CD4-positive, alpha-beta memory T cell (primary cell): ENCODE measurements around the gene SLC39A12. TPM values are rescaled to one million over a fixed set of nuclear protein-coding genes. Genes with fewer than 3 reads are reported as not detected.

Experiments
- CTCF ChIA-PET: fragments of 350-600 bp; sonication (Branson Sonifier 250); formaldehyde crosslinking; loops from one replicate; lab custom pipeline; 2021; ENCODE audit warnings: inconsistent platforms; ENCODE audit not compliant: partially characterized antibody; lab: Charles Lee
- POLR2A ChIA-PET: fragments of 350-600 bp; sonication (Branson Sonifier 250); formaldehyde crosslinking; loops from one replicate; lab custom pipeline; 2021; ENCODE audit not compliant: partially characterized antibody; lab: Charles Lee
- DNase-seq, 5 donors: peaks; one replicate each; pipeline versions ENCODE4 v3.0.0 to v3.0.0-alpha.2; 2020 to 2022; ENCODE audit warnings: mixed read lengths in 1 of 5
- H3K27ac ChIP-seq: one replicate; pipeline ENCODE4 v1.7.0; 2013; ENCODE audit warnings: low read depth, low read length
- H3K27me3 ChIP-seq: 2 replicates; pipeline ENCODE4 v1.7.0; 2013; ENCODE audit warnings: mild to moderate bottlenecking, low read length, moderate library complexity; ENCODE audit not compliant: insufficient read depth
- H3K36me3 ChIP-seq: 2 replicates; pipeline ENCODE4 v1.7.0; 2013; ENCODE audit warnings: mild to moderate bottlenecking, low read length, moderate library complexity; ENCODE audit not compliant: insufficient read depth
- H3K4me1 ChIP-seq: 2 replicates; pipeline ENCODE4 v1.7.0; 2013; ENCODE audit warnings: mild to moderate bottlenecking, low read length, moderate library complexity; ENCODE audit not compliant: insufficient read depth
- H3K4me3 ChIP-seq, 2 donors: one replicate each; pipeline ENCODE4 v1.7.0; 2013; ENCODE audit warnings: low read length in 2 of 2, mild to moderate bottlenecking in 1 of 2
- H3K9me3 ChIP-seq, 2 donors: one replicate each; pipeline ENCODE4 v1.7.0; 2013; ENCODE audit warnings: low read length in 2 of 2, control low read depth in 1 of 2; ENCODE audit not compliant: control insufficient read depth in 1 of 2
- H3K27ac Mint-ChIP-seq, 7 donors: one replicate each; pipeline ENCODE4 v1.8.0; 2020 to 2021; ENCODE audit warnings: mixed read lengths in 7 of 7, mild to moderate bottlenecking in 6 of 7, inconsistent platforms in 3 of 7, moderate library complexity in 3 of 7
- H3K27me3 Mint-ChIP-seq, 2 donors: one replicate each; pipeline ENCODE4 v1.8.0; 2020 to 2021; ENCODE audit warnings: mixed read lengths in 2 of 2
- H3K36me3 Mint-ChIP-seq, 2 donors: one replicate each; pipeline ENCODE4 v1.8.0; 2020 to 2021; ENCODE audit warnings: mixed read lengths in 2 of 2, inconsistent platforms in 1 of 2, mild to moderate bottlenecking in 1 of 2
- H3K4me1 Mint-ChIP-seq, 4 donors: one replicate each; pipeline ENCODE4 v1.8.0; 2020 to 2021; ENCODE audit warnings: mixed read lengths in 4 of 4, mild to moderate bottlenecking in 1 of 4
- H3K4me3 Mint-ChIP-seq, 8 donors: one replicate each; pipeline ENCODE4 v1.8.0; 2020 to 2021; ENCODE audit warnings: mixed read lengths in 8 of 8, mild to moderate bottlenecking in 7 of 8, moderate library complexity in 6 of 8, inconsistent platforms in 3 of 8
- H3K9me3 Mint-ChIP-seq, 8 donors: one replicate each; pipeline ENCODE4 v1.8.0; 2020 to 2021; ENCODE audit warnings: mixed read lengths in 8 of 8, mild to moderate bottlenecking in 5 of 8, inconsistent platforms in 3 of 8, moderate library complexity in 1 of 8
- intact Hi-C: fragments of 100-400 bp; cut with micrococcal nuclease; formaldehyde crosslinking; loops from one replicate; pipeline ENCODE4 v1.15.1; 2023
- polyA plus RNA-seq, 2 donors: library from polyadenylated mRNA; unstranded; fragments of 300-500 nt; fragmentation: Illumina TruSeq; gene quantifications; one replicate each; pipeline ENCODE4 v1.2.3, GENCODE V29; 2021
- total RNA-seq, 2 experiments: library from RNA; stranded (reverse); gene quantifications; one replicate each; pipeline ENCODE4 v1.2.3, GENCODE V29; 2021

SLC39A12 gene
- total and polyA plus RNA-seq, 4 experiments from 2014 or later, result not detected

- peaks cover 0 to 8% (median 4%) of the 10 kb centered on the region in 8 donors for H3K9me3 Mint-ChIP-seq
- intact Hi-C loops, result no loop called here
- H3K4me1 Mint-ChIP-seq, result no peaks in the 10 kb centered on the region
- H3K27me3 ChIP-seq, result no peaks in the 10 kb centered on the region
- no peak overlapping the region for H3K27ac ChIP-seq
- H3K27me3 Mint-ChIP-seq, result no peaks in the 10 kb centered on the region
- H3K4me3 Mint-ChIP-seq, result no peak overlapping the region
- ChIA-PET CTCF (no interaction called here), POLR2A (no interaction called here)
- no peaks in the 10 kb centered on the region for H3K9me3 ChIP-seq
- no peak for DNase-seq
- H3K4me1 ChIP-seq, result no peaks in the 10 kb centered on the region
- H3K36me3 ChIP-seq, result no peaks in the 10 kb centered on the region
- H3K36me3 Mint-ChIP-seq, result no peaks in the 10 kb centered on the region
- H3K27ac Mint-ChIP-seq, result no peak overlapping the region
- H3K4me3 ChIP-seq, result no peak overlapping the region
These were observed 108.3 kb downstream of the SLC39A12 start for GRCh38 chr10:18059826-18060559.

- H3K4me1 ChIP-seq, result no peaks in the 10 kb centered on the region
- Mint-ChIP-seq H3K27me3 (peaks cover 0 to 3% of the 10 kb centered on the region in 2 donors), H3K4me1 (no peaks in the 10 kb centered on the region), H3K36me3 (no peaks in the 10 kb centered on the region), H3K9me3 (peaks cover 0 to 4% (median under 1%) of the 10 kb centered on the region in 8 donors), H3K4me3 (no peak overlapping the region), H3K27ac (no peak overlapping the region)
- ChIA-PET POLR2A (no interaction called here), CTCF (no interaction called here)
- no peaks in the 10 kb centered on the region for H3K36me3 ChIP-seq
- no peak overlapping the region for H3K4me3 ChIP-seq
- intact Hi-C loops, result loop anchor here (5.0 kb wide), 1 partner anchor 1405 kb away; no protein-coding TSS in a partner anchor
- H3K27ac ChIP-seq, result no peak overlapping the region
- no peak for DNase-seq
- H3K9me3 ChIP-seq, result no peaks in the 10 kb centered on the region
- H3K27me3 ChIP-seq, result no peaks in the 10 kb centered on the region
These were observed 115.2 kb downstream of the SLC39A12 start for GRCh38 chr10:18066947-18067346.

- Histone ChIP-seq H3K4me1 (no peaks in the 10 kb centered on the region), H3K9me3 (no peaks in the 10 kb centered on the region), H3K27me3 (no peaks in the 10 kb centered on the region), H3K27ac (no peak overlapping the region), H3K36me3 (no peaks in the 10 kb centered on the region), H3K4me3 (no peak overlapping the region)
- peaks cover 0 to 4% (median 0%) of the 10 kb centered on the region in 8 donors for H3K9me3 Mint-ChIP-seq
- POLR2A ChIA-PET, result no interaction called here
- intact Hi-C loops, result loop anchor here (5.0 kb wide), 1 partner anchor 1404 kb away; no protein-coding TSS in a partner anchor
- no peaks in the 10 kb centered on the region for H3K36me3 Mint-ChIP-seq
- no peak overlapping the region for H3K4me3 Mint-ChIP-seq
- H3K27ac Mint-ChIP-seq, result no peak overlapping the region
- H3K27me3 Mint-ChIP-seq, result peaks cover 0 to 3% of the 10 kb centered on the region in 2 donors
- CTCF ChIA-PET, result no interaction called here
- H3K4me1 Mint-ChIP-seq, result no peaks in the 10 kb centered on the region
- no peak for DNase-seq
These were observed 116.7 kb downstream of the SLC39A12 start for GRCh38 chr10:18068401-18068800.

- H3K4me1 Mint-ChIP-seq, result no peaks in the 10 kb centered on the region
- no peak for DNase-seq
- H3K27me3 Mint-ChIP-seq, result peaks cover 0 to 3% of the 10 kb centered on the region in 2 donors
- H3K36me3 Mint-ChIP-seq, result no peaks in the 10 kb centered on the region
- H3K27me3 ChIP-seq, result no peaks in the 10 kb centered on the region
- no peak overlapping the region for H3K4me3 Mint-ChIP-seq
- POLR2A ChIA-PET, result no interaction called here
- intact Hi-C loops, result no loop called here
- no peaks in the 10 kb centered on the region for H3K9me3 ChIP-seq
- H3K27ac ChIP-seq, result no peak overlapping the region
- H3K36me3 ChIP-seq, result no peaks in the 10 kb centered on the region
- H3K27ac Mint-ChIP-seq, result no peak overlapping the region
- peaks cover 0 to 4% (median 0%) of the 10 kb centered on the region in 8 donors for H3K9me3 Mint-ChIP-seq
- CTCF ChIA-PET, result no interaction called here
- H3K4me3 ChIP-seq, result no peak overlapping the region
- H3K4me1 ChIP-seq, result no peaks in the 10 kb centered on the region
These were observed 119.9 kb downstream of the SLC39A12 start for GRCh38 chr10:18071591-18071990.

- Mint-ChIP-seq H3K9me3 (peaks cover 0 to 4% (median 0%) of the 10 kb centered on the region in 8 donors), H3K4me3 (no peak overlapping the region), H3K27me3 (peaks cover 0 to 3% of the 10 kb centered on the region in 2 donors), H3K36me3 (no peaks in the 10 kb centered on the region), H3K4me1 (no peaks in the 10 kb centered on the region), H3K27ac (no peak overlapping the region)
- no peaks in the 10 kb centered on the region for H3K4me1 ChIP-seq
- intact Hi-C loops, result no loop called here
- no peaks in the 10 kb centered on the region for H3K9me3 ChIP-seq
- CTCF ChIA-PET, result no interaction called here
- DNase-seq, result no peak
- no peaks in the 10 kb centered on the region for H3K36me3 ChIP-seq
- no peaks in the 10 kb centered on the region for H3K27me3 ChIP-seq
- no peak overlapping the region for H3K4me3 ChIP-seq
- H3K27ac ChIP-seq, result no peak overlapping the region
- POLR2A ChIA-PET, result no interaction called here
These were observed 121.6 kb downstream of the SLC39A12 start for GRCh38 chr10:18073314-18073713.

- Mint-ChIP-seq H3K4me3 (no peak overlapping the region), H3K36me3 (no peaks in the 10 kb centered on the region), H3K27me3 (peaks cover 0 to 3% of the 10 kb centered on the region in 2 donors), H3K9me3 (peaks cover 0 to 3% (median 0%) of the 10 kb centered on the region in 8 donors), H3K4me1 (no peaks in the 10 kb centered on the region), H3K27ac (no peak overlapping the region)
- ChIA-PET POLR2A (no interaction called here), CTCF (interaction anchor here (0.5 kb wide), 1 partner anchor 1691 kb away, joined by 3 read pairs; no protein-coding TSS in a partner anchor)
- H3K27me3 ChIP-seq, result no peaks in the 10 kb centered on the region
- no peaks in the 10 kb centered on the region for H3K9me3 ChIP-seq
- H3K4me1 ChIP-seq, result no peaks in the 10 kb centered on the region
- intact Hi-C loops, result no loop called here
- no peak for DNase-seq
- H3K36me3 ChIP-seq, result no peaks in the 10 kb centered on the region
- H3K4me3 ChIP-seq, result no peak overlapping the region
- H3K27ac ChIP-seq, result no peak overlapping the region
These were observed 124.2 kb downstream of the SLC39A12 start for GRCh38 chr10:18075881-18076280.

- H3K27ac Mint-ChIP-seq, result no peak overlapping the region
- POLR2A ChIA-PET, result no interaction called here
- no peak overlapping the region for H3K4me3 ChIP-seq
These were observed 128.1 kb downstream of the SLC39A12 start for GRCh38 chr10:18079665-18080295.

More at GRCh38 chr10:18079665-18080295, 128.1 kb downstream of the SLC39A12 start:
- peaks cover 0 to 6% (median 0%) of the 10 kb centered on the region in 8 donors for H3K9me3 Mint-ChIP-seq
- CTCF ChIA-PET, result no interaction called here
- H3K27me3 ChIP-seq, result no peaks in the 10 kb centered on the region
- H3K4me3 Mint-ChIP-seq, result no peak overlapping the region
- no peaks in the 10 kb centered on the region for H3K36me3 Mint-ChIP-seq
- no peaks in the 10 kb centered on the region for H3K4me1 ChIP-seq
- no peak for DNase-seq
- no peaks in the 10 kb centered on the region for H3K4me1 Mint-ChIP-seq
- no peaks in the 10 kb centered on the region for H3K36me3 ChIP-seq
- intact Hi-C loops, result no loop called here
- peaks cover 0 to 3% of the 10 kb centered on the region in 2 donors for H3K27me3 Mint-ChIP-seq
- H3K27ac ChIP-seq, result no peak overlapping the region
- H3K9me3 ChIP-seq, result no peaks in the 10 kb centered on the region
